Adipocyte (in vitro differentiated cells): ENCODE data around the gene TARP.
"Not testable (repeated sequence)": the region's sequence is repeated elsewhere in the genome, so short reads cannot be mapped to it uniquely, and the experiment has no call there.

Experiments
- DNase-seq: peaks from one replicate; pipeline ENCODE4 v3.0.0-alpha.2; 2015; ENCODE audit warnings: low read depth
- H3K27me3 ChIP-seq: replicated peaks from 2 replicates; pipeline ENCODE4 v1.7.0; 2013; ENCODE audit warnings: mild to moderate bottlenecking, low read length, moderate library complexity; ENCODE audit not compliant: control insufficient read depth, insufficient read depth
- H3K36me3 ChIP-seq: 2 replicates; pipeline ENCODE4 v1.7.0; 2013; ENCODE audit warnings: low read length, mild to moderate bottlenecking, moderate library complexity; ENCODE audit not compliant: control insufficient read depth, insufficient read depth, severe bottlenecking
- H3K4me1 ChIP-seq: 2 replicates; pipeline ENCODE4 v1.7.0; 2013; ENCODE audit warnings: mild to moderate bottlenecking, low read length, moderate library complexity; ENCODE audit not compliant: control insufficient read depth, insufficient read depth
- H3K4me3 ChIP-seq: 2 replicates; pipeline ENCODE4 v1.7.0; 2013; ENCODE audit warnings: mild to moderate bottlenecking, low read length, moderate library complexity
- H3K9ac ChIP-seq: 2 replicates; pipeline ENCODE4 v1.7.0; 2013; ENCODE audit warnings: mild to moderate bottlenecking, low read length, moderate library complexity
- H3K9me3 ChIP-seq: 2 replicates; pipeline ENCODE4 v1.7.0; 2013; ENCODE audit warnings: mild to moderate bottlenecking, low read length, moderate library complexity; ENCODE audit not compliant: control insufficient read depth

TARP gene

GRCh38 chr7:38280707-38281106 is 7.3 kb upstream of the TARP start:
- Histone ChIP-seq H3K4me1 (no peaks in the 10 kb centered on the region), H3K9me3 (no peaks in the 10 kb centered on the region), H3K9ac (no peak overlapping the region), H3K27me3 (peaks cover 9% of the 10 kb centered on the region), H3K36me3 (no peaks in the 10 kb centered on the region), H3K4me3 (no peak overlapping the region)
- DNase-seq = no peak

GRCh38 chr7:38280000-38280399 is 6.6 kb upstream of the TARP start:
- no peak for DNase-seq
- Histone ChIP-seq H3K9ac (no peak overlapping the region), H3K27me3 (peaks cover 4% of the 10 kb centered on the region), H3K36me3 (no peaks in the 10 kb centered on the region), H3K9me3 (no peaks in the 10 kb centered on the region), H3K4me1 (no peaks in the 10 kb centered on the region), H3K4me3 (no peak overlapping the region)

- DNase-seq = peak; percentile 1
- no peaks in the 10 kb centered on the region for H3K36me3 ChIP-seq
- H3K27me3 ChIP-seq = no peaks in the 10 kb centered on the region
- H3K4me1 ChIP-seq = no peaks in the 10 kb centered on the region
- H3K9ac ChIP-seq = no peak overlapping the region
- no peaks in the 10 kb centered on the region for H3K9me3 ChIP-seq
- no peak overlapping the region for H3K4me3 ChIP-seq
These were observed 2.9 kb upstream of the TARP start for GRCh38 chr7:38276096-38276877.

GRCh38 chr7:38274927-38275620 is 1.6 kb upstream of the TARP start:
- no peaks in the 10 kb centered on the region for H3K27me3 ChIP-seq
- no peaks in the 10 kb centered on the region for H3K4me1 ChIP-seq
- no peak for DNase-seq
- H3K36me3 ChIP-seq = no peaks in the 10 kb centered on the region
- H3K9me3 ChIP-seq = no peaks in the 10 kb centered on the region
- H3K4me3 ChIP-seq = no peak overlapping the region
- no peak overlapping the region for H3K9ac ChIP-seq

GRCh38 chr7:38274486-38274885 is 1.1 kb upstream of the TARP start:
- Histone ChIP-seq H3K4me3 (no peak overlapping the region), H3K9ac (no peak overlapping the region), H3K9me3 (no peaks in the 10 kb centered on the region), H3K27me3 (no peaks in the 10 kb centered on the region), H3K4me1 (no peaks in the 10 kb centered on the region), H3K36me3 (no peaks in the 10 kb centered on the region)
- DNase-seq = peak; percentile 5

GRCh38 chr7:38270405-38270804 is 3.0 kb downstream of the TARP start:
- not testable (repeated sequence) for DNase-seq, H3K27me3 ChIP-seq, H3K9me3 ChIP-seq, H3K4me3 ChIP-seq, H3K36me3 ChIP-seq, H3K9ac ChIP-seq, H3K4me1 ChIP-seq

- not testable (repeated sequence) for H3K27me3 ChIP-seq, H3K4me3 ChIP-seq, DNase-seq, H3K4me1 ChIP-seq, H3K9ac ChIP-seq, H3K9me3 ChIP-seq, H3K36me3 ChIP-seq
These were observed 3.6 kb downstream of the TARP start for GRCh38 chr7:38269704-38270346.

GRCh38 chr7:38265958-38266357 is 7.5 kb downstream of the TARP start:
- not testable (repeated sequence) for H3K9me3 ChIP-seq, H3K4me1 ChIP-seq, H3K4me3 ChIP-seq, H3K9ac ChIP-seq, H3K27me3 ChIP-seq, DNase-seq, H3K36me3 ChIP-seq

GRCh38 chr7:38264602-38265001 is 8.8 kb downstream of the TARP start:
- not testable (repeated sequence) for H3K27me3 ChIP-seq, H3K9me3 ChIP-seq, H3K4me3 ChIP-seq, H3K4me1 ChIP-seq, DNase-seq, H3K9ac ChIP-seq, H3K36me3 ChIP-seq

- not testable (repeated sequence) for H3K9ac ChIP-seq, H3K36me3 ChIP-seq, H3K4me1 ChIP-seq, DNase-seq, H3K4me3 ChIP-seq, H3K27me3 ChIP-seq, H3K9me3 ChIP-seq
These were observed 10.2 kb downstream of the TARP start for GRCh38 chr7:38263274-38263673.

- Histone ChIP-seq H3K9ac (no peak overlapping the region), H3K36me3 (no peaks in the 10 kb centered on the region), H3K9me3 (no peaks in the 10 kb centered on the region), H3K4me1 (peaks cover under 1% of the 10 kb centered on the region), H3K27me3 (no peaks in the 10 kb centered on the region), H3K4me3 (no peak overlapping the region)
- no peak for DNase-seq
These were observed 10.9 kb downstream of the TARP start for GRCh38 chr7:38262545-38262944.
